SK-N-MC (cell line): ENCODE results near the gene HID1.

Experiments used
- DNase-seq: peaks from one replicate; pipeline ENCODE4 v3.0.0-alpha.2; 2011; ENCODE audit warnings: low read depth, low spot score
- H3K27ac ChIP-seq: fragments of 200-600 bp; sonication (generic); 2 replicates; pipeline ENCODE4 v1.5.1; 2016; ENCODE audit warnings: mixed run types
- H3K36me3 ChIP-seq: fragments of 200-600 bp; sonication (generic); 2 replicates; pipeline ENCODE4 v1.6.1; 2017; ENCODE audit warnings: antibody characterized with exemption, low read length, mixed read lengths; ENCODE audit not compliant: insufficient read depth
- H3K4me3 ChIP-seq: fragments of 200-600 bp; sonication (generic); 2 replicates; pipeline ENCODE4 v1.5.1; 2016
- H3K9ac ChIP-seq: fragments of 200-600 bp; sonication (generic); 2 replicates; pipeline ENCODE4 v1.8.0; 2017; ENCODE audit warnings: mixed run types, mixed read lengths; ENCODE audit not compliant: insufficient read length
- H3K9me3 ChIP-seq: fragments of 200-600 bp; sonication (generic); 2 replicates; pipeline ENCODE4 v1.6.1; 2017; ENCODE audit warnings: low read depth, mild to moderate bottlenecking, antibody characterized with exemption, low read length, moderate library complexity, mixed read lengths
- EZH2 ChIP-seq: fragments of 200-600 bp; sonication (generic); IDR thresholded peaks from one replicate; pipeline ENCODE4 v1.6.1; 2017; ENCODE audit warnings: antibody characterized with exemption
- FOXP2 ChIP-seq: optimal IDR thresholded peaks from 2 replicates; pipeline ENCODE3; 2011; ENCODE audit warnings: mild to moderate bottlenecking, moderate library complexity; ENCODE audit not compliant: insufficient read depth; ENCODE audit errors: extremely low read length, control extremely low read depth
- POLR2AphosphoS5 ChIP-seq: IDR thresholded peaks from 2 replicates; pipeline ENCODE4 v1.6.1; 2012; ENCODE audit warnings: mild to moderate bottlenecking, low read depth, low read length, borderline replicate concordance

Gene HID1

GRCh38 chr17:74936470-74936799, 36.1 kb downstream of the HID1 start:
- H3K27ac ChIP-seq, result no peak overlapping the region
- no peak for DNase-seq
- H3K36me3 ChIP-seq, result no peaks in the 10 kb centered on the region
- H3K9ac ChIP-seq, result no peak overlapping the region
- TF ChIP-seq FOXP2 (no peak), EZH2 (no peak), POLR2AphosphoS5 (no peak)
- H3K4me3 ChIP-seq, result no peak overlapping the region
- no peaks in the 10 kb centered on the region for H3K9me3 ChIP-seq

- Histone ChIP-seq H3K9ac (no peak within 1 kb of the TSS), H3K4me3 (no peak within 1 kb of the TSS), H3K36me3 (no peaks in the 10 kb centered on the region), H3K9me3 (no peaks in the 10 kb centered on the region), H3K27ac (no peak within 1 kb of the TSS)
- no peak for DNase-seq
- TF ChIP-seq FOXP2, result no peak
- peak; percentile 41 for TF ChIP-seq EZH2
Observed at GRCh38 chr17:74935585-74936469, 36.7 kb downstream of the HID1 start, which contains the start of gene OTOP3. Gene OTOP3 (plus strand): TSS chr17:74935898. CDS start chr17:74935922, 24 bp downstream.

- DNase-seq, result no peak
- H3K4me3 ChIP-seq, result no peak overlapping the region
- H3K36me3 ChIP-seq, result no peaks in the 10 kb centered on the region
- TF ChIP-seq EZH2, result no peak
- no peak for TF ChIP-seq POLR2AphosphoS5
- TF ChIP-seq FOXP2, result no peak
- no peak overlapping the region for H3K9ac ChIP-seq
- H3K9me3 ChIP-seq, result no peaks in the 10 kb centered on the region
- no peak overlapping the region for H3K27ac ChIP-seq
Observed at GRCh38 chr17:74935048-74935447, 37.5 kb downstream of the HID1 start.

GRCh38 chr17:74930535-74931036, 42.0 kb downstream of the HID1 start:
- no peak for TF ChIP-seq EZH2
- TF ChIP-seq POLR2AphosphoS5, result no peak
- TF ChIP-seq FOXP2, result no peak
- no peaks in the 10 kb centered on the region for H3K9me3 ChIP-seq
- no peak overlapping the region for H3K9ac ChIP-seq
- no peak overlapping the region for H3K4me3 ChIP-seq
- H3K36me3 ChIP-seq, result no peaks in the 10 kb centered on the region
- DNase-seq, result no peak
- H3K27ac ChIP-seq, result no peak overlapping the region

GRCh38 chr17:74928786-74929185, 43.8 kb downstream of the HID1 start:
- DNase-seq, result no peak
- Histone ChIP-seq H3K27ac (no peak overlapping the region), H3K4me3 (no peak overlapping the region), H3K9ac (no peak overlapping the region), H3K9me3 (no peaks in the 10 kb centered on the region), H3K36me3 (no peaks in the 10 kb centered on the region)
- TF ChIP-seq POLR2AphosphoS5, result no peak
- no peak for TF ChIP-seq EZH2
- TF ChIP-seq FOXP2, result no peak

- Histone ChIP-seq H3K4me3 (no peak overlapping the region), H3K9me3 (no peaks in the 10 kb centered on the region), H3K36me3 (no peaks in the 10 kb centered on the region), H3K27ac (no peak overlapping the region), H3K9ac (no peak overlapping the region)
- no peak for TF ChIP-seq FOXP2
- no peak for TF ChIP-seq EZH2
- no peak for DNase-seq
Observed at GRCh38 chr17:74925242-74925641, 47.3 kb downstream of the HID1 start.

GRCh38 chr17:74924250-74924948, 48.2 kb downstream of the HID1 start, which contains the start of gene OTOP2:
Gene OTOP2 (plus strand): TSS chr17:74924273. CDS start chr17:74924633, 360 bp downstream.
- Histone ChIP-seq H3K4me3 (peak within 1 kb of the TSS; percentile 71), H3K36me3 (no peaks in the 10 kb centered on the region), H3K9ac (no peak within 1 kb of the TSS), H3K9me3 (no peaks in the 10 kb centered on the region), H3K27ac (no peak within 1 kb of the TSS)
- no peak for DNase-seq
- TF ChIP-seq POLR2AphosphoS5 (no peak), EZH2 (no peak), FOXP2 (no peak)

GRCh38 chr17:74923538-74924249, 48.9 kb downstream of the HID1 start:
- no peak for DNase-seq
- Histone ChIP-seq H3K4me3 (peak overlapping the region; percentile 71), H3K36me3 (no peaks in the 10 kb centered on the region), H3K9ac (no peak overlapping the region), H3K9me3 (no peaks in the 10 kb centered on the region), H3K27ac (no peak overlapping the region)
- no peak for TF ChIP-seq EZH2
- no peak for TF ChIP-seq FOXP2
- no peak for TF ChIP-seq POLR2AphosphoS5
